ENCODE data around the gene ELP5.

Gene ELP5

GRCh38 chr17:7219229-7219811 is 32.7 kb upstream of the ELP5 start:
- no peak for DNase-seq

- peak; percentile 76 for DNase-seq
These were observed 32.0 kb upstream of the ELP5 start, which contains the start of the genes ACADVL and DLG4 for GRCh38 chr17:7219812-7220592. Gene ACADVL (plus strand): TSS chr17:7219938. CDS start chr17:7219985, 47 bp downstream. Gene DLG4 (minus strand): TSS chr17:7219836.

- peak; percentile 67 for DNase-seq
These were observed 31.3 kb upstream of the ELP5 start for GRCh38 chr17:7220593-7221277.

GRCh38 chr17:7221278-7222092 is 30.5 kb upstream of the ELP5 start:
- DNase-seq: no peak

GRCh38 chr17:7222093-7222971 is 29.7 kb upstream of the ELP5 start:
- DNase-seq: no peak

GRCh38 chr17:7222972-7223292 is 29.1 kb upstream of the ELP5 start:
- DNase-seq: no peak

- DNase-seq: no peak
These were observed 28.6 kb upstream of the ELP5 start for GRCh38 chr17:7223375-7223774.

- no peak for DNase-seq
These were observed 27.9 kb upstream of the ELP5 start for GRCh38 chr17:7224110-7224509.

- DNase-seq: no peak
These were observed 27.3 kb upstream of the ELP5 start for GRCh38 chr17:7224661-7225111.

- no peak for DNase-seq
These were observed 26.2 kb upstream of the ELP5 start for GRCh38 chr17:7225711-7226331.

GRCh38 chr17:7226721-7227710 is 25.0 kb upstream of the ELP5 start:
- DNase-seq: no peak

- no peak for DNase-seq
These were observed 23.1 kb upstream of the ELP5 start for GRCh38 chr17:7228920-7229319.

- DNase-seq: no peak
These were observed 22.5 kb upstream of the ELP5 start for GRCh38 chr17:7229504-7229903.

- DNase-seq: no peak
These were observed 19.9 kb upstream of the ELP5 start for GRCh38 chr17:7232114-7232513.

GRCh38 chr17:7233701-7234082 is 18.3 kb upstream of the ELP5 start:
- DNase-seq: no peak

- DNase-seq: peak; percentile 95
These were observed 17.7 kb upstream of the ELP5 start, which contains the start of gene DVL2 for GRCh38 chr17:7234083-7234951. Gene DVL2 (minus strand): TSS chr17:7234517. CDS start chr17:7234262, 255 bp downstream.

- DNase-seq: no peak
These were observed 16.0 kb upstream of the ELP5 start for GRCh38 chr17:7235693-7236665.

GRCh38 chr17:7236808-7237207 is 15.2 kb upstream of the ELP5 start:
- DNase-seq: no peak

All from activated naive CD4-positive, alpha-beta T cell treated with anti-CD3 and anti-CD28 coated beads, Interleukin-2, amount 50 U/mL, for 16 hours (primary cell).